GM19397 (cell line): ENCODE data around the gene GNA14.
"Not testable (repeated sequence)": the region's sequence is repeated elsewhere in the genome, so short reads cannot be mapped to it uniquely, and the experiment has no call there.

Source experiments
- ATAC-seq: cut with Tn5 transposase; IDR thresholded peaks from one replicate; pipeline ENCODE4 v1.9.1; 2021; ENCODE audit warnings: mild to moderate bottlenecking, moderate library complexity; ENCODE audit not compliant: unreplicated experiment

Gene GNA14

DNA sequence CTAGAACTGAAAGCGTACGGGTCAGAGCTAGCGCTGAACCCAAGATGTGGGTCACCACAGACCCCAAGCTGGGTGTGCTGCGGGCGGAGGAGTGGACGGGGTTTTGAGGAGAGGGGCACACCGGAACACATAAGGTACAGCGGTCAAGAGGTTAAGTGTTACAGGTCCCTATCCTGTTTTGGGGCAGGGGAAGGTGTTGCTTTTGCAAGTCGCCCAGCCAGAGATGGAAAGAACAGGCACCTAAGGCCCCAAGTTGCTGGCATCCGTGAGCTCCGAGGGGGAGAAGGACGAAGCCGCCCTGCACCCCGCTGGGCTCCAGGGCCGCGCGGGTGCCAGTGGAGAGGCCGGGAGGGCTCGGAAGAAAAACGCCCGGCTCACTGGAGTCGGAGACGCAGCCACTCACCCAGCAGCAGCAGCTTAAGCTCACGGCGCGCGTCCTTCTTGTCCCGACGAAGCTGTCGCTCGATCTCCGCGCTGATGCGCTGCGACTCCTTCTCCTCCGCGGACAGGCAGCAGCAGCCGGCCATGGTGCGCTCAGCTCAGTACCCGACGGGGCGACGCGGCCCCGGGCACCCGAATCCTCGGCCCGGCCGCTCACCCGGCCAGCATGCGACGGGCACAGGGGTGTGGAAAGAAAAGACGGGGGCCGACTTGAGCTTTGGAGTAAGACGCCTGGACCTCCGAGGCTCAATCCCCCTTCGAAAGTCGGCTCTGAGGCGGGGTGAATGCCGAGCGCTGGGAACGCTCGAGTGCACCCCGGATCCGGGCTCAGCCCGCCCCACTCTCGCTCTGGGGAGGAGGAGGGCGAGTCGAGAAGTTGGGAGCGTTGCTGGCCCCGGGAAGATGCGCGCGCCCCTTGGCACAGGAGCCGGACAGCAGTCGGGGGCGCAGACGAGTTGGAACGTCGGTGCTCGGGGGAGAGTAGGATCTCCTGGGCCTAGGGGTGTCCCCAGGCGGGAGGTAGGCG is 572 bp downstream of the GNA14 start:
- ATAC-seq = no peak

DNA sequence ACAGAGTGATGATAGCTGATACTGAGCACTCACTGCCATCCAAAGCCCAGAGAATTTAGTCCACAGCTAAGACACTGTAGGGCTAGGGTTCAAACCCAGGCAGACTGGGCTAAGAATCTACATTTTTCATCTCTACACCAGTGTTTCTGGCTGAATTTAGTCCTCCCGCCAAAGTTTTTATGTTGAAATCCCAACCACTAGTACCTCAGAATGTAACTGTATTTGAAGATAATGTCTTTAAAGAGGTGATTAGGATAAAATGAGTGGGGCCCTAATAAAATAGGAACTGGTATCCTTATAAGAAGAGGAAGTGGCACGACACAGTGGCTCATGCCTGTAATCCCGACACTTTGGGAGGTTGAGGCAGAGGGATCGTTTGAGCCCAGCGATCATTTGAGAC is 4.3 kb downstream of the GNA14 start:
- no peak for ATAC-seq

DNA sequence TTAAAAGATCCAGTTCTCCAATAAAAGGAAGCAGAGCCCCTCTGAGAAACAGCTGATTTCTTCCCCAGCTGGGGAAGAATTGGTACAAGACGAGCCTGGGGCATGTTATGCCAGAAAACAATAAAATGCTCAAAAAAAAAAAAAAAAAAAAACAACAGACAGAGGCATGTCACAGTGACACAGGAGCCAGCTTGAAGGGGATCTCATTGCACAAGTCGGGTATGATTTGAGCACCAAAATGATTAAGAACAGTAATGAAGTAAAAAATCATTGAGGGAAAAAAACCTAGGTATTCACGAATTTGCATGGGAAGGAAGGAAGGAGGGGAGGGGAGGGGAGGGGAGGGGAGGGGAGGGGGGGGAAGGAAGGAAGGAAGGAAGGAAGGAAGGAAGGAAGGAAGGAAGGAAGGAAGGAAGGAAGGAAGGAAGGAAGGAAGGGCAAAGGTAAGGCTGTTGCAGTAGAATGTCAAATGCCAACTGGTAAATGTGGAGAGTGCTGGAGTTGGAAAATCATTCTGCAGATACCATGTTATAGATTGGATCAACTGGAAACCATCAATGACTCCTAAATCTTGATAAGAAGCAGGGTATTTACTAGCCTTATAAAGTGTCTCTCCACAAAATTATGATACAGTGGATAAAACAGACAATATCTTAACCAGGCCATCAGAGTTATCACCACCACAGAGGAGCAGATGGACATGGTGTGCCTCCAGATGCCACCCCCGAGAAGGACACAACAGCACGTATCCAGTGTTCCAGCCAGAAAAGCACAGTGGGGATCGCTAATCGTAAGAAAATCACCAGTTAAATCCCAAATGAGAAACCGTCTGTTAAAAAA is 7.2 kb downstream of the GNA14 start:
- no peak for ATAC-seq

DNA sequence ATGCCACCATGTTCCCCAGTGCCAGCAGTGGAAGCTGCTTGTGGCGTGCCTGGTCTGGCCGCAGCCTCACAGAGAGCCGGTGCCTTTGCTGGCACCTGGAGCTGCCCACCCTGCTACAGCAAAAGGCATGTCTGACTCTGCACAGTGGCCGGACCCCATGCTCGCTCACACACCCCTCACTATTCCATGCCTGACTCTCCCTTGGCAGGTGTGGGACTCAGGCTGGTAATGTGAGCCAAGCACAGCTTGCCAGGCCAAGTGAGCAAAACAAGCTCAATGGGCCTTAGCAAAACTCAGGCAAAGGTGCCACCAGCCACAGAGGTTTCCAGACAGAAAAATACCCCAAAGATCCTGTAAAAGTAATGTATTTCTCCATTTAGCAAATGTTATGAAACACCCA is 15.5 kb downstream of the GNA14 start:
- ATAC-seq = no peak

DNA sequence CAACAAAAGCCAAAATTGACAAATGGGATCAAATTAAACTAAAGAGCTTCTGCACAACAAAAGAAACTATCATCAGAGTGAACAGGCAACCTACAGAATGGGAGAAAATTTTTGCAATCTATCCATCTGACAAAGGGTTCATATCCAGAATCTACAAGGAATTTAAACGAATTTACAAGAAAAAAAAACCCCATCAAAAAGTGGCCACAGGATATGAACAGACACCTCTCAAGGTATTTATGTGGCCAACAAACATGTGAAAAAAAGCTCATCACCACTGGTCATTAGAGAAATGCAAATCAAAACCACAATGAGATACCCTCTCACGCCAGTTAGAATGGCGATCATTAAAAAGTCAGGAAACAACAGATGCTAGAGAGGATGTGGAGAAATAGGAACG is 19.3 kb downstream of the GNA14 start:
- not testable (repeated sequence) for ATAC-seq

DNA sequence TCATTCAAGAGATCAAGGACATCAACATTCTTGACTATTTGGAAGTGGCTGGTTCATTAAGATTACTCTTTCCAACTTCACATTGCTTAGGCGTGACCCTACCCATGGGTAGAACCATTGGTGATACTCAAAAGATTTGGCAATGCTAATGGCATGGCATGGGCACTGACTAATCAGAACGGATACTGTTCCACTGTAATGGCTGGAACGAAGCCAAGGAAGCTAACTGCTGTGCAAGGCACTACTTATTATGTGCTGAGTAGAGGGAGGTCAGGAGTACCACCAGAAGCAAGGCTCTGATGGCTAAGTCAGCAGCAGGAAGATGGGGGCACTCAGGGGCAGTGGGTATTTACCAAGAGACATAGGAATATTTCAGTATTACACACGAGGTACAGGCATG is 31.9 kb downstream of the GNA14 start:
- no peak for ATAC-seq

DNA sequence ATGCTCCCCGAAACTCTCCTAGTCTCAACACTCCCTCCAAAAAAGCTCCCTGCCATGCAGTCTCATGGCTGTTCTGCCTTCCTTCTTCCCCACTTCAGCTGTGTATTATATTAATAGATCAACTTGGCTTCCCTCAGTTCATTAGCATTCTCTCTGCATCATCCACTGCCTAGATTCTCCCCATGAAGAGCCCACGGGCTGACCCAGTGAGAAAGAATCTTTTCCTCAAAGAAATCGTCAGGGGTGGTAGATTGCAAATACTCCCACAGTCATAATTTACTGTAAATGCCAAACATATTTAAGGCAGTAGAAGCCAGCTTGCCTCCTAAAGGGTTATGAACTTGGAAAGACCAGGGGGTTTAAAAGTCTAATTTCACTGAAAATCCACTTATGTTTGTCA is 33.5 kb downstream of the GNA14 start:
- ATAC-seq = no peak

DNA sequence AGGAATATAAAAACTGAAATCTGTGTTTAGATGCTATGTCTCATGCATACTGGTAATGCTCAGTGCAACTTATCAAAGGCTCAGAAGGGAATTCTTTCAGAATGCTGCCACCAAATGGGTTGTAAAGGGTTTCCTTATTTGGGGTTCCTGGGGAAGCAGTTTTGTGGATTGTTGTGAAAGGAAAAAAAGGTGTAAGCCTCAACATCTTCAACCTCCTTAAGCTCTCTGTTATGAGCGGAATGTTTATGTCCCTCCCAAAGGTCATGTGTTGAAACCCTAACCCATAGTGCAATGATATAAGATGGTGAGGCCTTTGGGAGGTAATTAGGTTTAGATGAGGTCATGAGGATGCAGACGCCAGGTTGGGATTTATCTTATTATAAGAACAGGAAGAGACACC is 41.6 kb downstream of the GNA14 start:
- ATAC-seq = no peak

DNA sequence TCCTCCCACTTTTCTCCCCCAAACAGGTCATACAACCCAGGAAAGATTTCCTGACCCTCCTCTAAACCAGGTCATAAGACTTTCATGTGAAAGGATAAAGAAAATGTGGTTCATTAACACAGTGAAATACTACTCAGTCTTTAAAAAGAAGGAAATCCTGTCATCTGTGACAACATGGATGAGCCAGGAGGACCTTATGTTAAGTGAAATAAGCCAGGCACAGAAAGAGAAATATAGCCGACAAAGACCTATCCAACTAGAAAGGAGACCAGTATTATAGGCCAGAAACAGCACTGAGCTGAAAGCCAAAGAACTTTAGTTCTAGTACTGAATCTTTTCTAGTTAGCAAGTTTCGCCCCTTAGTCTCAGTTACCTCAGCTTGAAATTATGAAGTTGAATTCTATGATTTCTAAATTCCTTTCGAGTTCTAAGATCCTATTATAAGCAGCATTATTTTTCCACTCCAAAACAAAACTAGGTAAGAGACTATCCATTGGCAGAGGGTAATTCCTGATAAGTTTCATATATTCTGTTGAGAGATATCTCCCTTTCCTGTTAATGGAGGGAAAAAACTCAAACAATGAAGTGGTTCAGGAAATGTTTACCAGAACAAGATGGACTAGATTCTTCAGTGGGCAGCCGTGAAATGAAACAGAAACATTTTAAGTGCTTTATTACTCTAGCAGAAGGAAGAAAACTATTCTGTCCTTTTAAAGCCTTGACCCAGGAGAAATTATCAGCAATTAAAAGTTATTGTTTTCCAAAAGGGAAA is 42.5 kb downstream of the GNA14 start:
- no peak for ATAC-seq

DNA sequence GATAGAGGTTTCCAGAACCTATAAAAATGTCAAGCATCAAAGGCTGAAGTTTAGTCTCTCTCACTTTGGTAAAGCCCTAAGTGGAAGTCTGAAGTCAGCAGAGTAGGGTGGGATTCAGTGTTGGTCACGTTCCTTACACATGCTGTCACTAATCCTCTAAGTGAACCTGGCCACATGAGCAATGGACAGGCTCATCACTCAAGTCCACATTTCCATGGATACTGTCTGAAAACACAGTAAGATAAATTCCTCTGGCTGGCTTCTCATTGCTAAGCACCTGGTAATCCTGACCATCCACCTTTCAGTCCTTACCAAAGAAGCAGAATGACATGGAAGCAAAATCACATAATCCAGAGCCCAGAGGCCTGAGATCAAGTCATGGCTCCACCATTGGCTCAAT is 43.8 kb downstream of the GNA14 start:
- no peak for ATAC-seq

DNA sequence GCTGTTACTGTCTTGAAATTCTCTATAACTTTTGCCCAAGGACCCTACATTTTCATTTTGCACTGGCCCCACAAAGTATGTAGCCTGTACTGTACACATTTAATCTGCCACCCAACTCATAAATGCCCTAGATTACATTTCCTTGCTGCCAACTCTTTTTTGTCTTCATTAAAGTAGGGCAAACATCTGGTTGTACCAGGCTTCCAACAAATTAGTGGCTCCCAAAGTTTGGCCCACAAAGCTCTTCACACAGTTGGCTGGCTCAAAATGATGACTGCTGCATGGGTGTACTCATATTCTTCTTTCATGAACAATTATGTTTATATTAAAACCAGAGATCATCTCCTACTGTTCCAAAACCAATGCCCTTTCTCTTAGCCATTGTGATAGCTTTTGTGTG is 45.3 kb downstream of the GNA14 start:
- ATAC-seq = no peak

DNA sequence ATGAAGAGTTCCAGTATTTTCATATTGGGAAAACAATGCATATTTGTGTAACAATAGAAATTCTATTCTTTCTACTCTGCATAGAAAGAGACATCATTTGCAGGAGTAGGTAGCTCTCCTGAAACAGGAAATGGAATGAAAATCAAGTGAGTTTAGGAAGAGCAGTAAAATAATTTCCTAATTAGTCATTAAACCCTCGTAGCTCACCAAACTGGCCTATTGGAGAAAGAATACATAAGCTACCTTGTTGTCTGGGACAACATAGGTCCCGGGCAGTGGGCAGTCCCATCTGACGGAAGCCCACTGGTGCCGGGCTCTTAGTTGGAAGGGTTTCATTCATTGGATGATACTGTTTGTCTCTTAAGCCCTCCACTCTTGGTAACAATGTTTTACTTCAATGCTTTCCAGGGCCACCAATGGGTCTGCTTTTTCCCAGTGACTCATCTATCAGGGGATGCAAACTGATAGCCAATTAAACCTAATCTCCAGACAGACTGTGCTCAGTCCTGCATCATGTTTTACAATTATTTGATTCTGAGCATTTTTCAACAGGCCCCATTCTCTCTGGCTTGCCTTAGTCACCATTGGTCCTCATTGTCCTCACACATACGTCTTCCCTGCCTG is 46.5 kb downstream of the GNA14 start:
- no peak for ATAC-seq

DNA sequence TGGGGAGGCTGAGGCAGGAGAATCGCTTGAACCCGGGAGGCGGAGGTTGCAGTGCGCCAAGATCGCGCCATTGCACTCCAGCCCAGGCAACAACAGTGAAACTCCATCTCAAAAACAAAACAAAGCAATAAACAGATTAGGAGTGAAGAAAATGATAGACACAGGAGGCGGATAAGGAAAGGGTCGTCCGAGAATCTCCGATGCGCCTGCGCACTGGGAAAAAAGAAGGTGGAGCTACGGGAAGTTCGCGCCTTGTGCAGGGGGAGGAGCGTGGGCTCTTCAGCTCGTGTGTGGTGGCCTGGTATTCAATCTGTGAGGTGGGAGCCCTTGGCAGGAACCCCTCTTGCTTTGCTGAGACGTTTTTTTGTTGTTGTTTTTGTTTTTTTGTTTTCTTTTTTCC is 47.3 kb downstream of the GNA14 start:
- no peak for ATAC-seq

DNA sequence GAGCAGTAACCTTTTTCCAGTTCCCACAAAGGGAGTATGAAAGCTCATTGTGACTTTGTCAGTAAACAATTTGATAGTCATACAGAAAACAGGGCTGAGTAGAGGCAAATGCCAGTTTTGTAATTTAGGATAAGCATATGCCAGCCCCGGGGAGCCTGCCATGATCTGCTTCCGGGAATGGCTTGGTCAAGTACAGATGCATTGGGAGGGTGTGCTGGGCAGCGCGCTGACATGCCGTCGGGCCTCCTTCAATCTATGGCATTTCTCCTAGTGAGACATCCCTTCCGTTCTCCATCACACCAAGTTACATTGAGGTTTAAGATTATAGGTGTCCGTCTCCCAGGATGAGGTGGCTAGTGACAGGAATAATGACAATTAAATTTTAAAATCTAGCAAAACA is 48.6 kb downstream of the GNA14 start:
- no peak for ATAC-seq

DNA sequence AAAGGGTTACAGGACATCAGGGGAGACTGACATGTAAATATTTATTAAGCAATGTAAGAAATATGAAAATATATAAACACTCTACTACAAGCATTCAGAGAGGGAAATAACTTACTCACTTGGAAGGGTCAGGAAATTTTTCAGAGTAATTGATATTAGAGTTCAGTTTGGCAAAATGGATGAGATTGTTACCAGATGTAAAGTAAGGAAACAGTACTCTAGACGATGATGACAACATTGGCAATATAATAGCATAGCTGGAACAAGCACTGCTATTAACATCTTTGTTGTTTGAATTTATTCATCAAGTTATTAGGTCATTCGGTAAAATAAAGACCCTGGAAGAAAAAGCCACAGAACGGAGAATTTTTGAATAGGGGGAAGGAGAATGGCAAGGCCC is 49.1 kb downstream of the GNA14 start:
- ATAC-seq = no peak

DNA sequence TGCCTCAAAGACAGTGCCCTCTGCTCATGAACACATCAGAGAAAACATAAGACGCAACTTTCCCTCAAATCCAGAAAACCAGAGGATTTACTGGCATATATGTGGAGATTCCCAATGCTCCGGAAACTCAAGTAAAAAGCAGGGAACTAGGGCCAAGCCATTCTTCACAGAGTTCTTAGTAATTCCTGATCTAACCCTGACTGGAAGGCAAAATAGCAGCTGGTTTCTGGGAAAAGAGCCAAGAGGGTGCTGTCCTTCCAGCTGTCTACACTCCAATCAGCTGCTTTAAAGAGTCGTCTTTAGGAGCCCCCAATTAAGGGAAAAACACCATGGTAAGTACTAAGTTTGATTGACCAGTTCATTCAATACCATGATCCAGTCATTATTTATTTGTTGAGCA is 49.6 kb downstream of the GNA14 start:
- no peak for ATAC-seq

DNA sequence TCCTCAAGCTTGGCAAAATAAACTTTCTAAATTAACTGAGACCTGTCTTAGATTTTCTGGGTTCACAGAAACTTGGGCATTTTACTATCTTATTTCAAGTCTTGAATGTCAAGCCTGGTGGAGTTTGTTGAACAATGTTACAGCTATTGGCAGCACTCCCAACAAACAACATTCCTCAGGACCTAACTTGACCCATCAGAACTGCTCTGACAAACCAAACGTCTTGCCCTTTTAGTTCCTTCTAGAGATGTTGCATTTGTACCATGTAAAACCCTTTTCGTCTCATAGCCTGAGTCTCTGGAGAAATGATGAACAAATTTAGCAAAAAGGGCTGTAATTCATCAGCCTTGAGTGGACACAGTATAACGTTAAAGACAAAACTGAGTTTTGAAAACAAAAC is 51.1 kb downstream of the GNA14 start:
- ATAC-seq = no peak

DNA sequence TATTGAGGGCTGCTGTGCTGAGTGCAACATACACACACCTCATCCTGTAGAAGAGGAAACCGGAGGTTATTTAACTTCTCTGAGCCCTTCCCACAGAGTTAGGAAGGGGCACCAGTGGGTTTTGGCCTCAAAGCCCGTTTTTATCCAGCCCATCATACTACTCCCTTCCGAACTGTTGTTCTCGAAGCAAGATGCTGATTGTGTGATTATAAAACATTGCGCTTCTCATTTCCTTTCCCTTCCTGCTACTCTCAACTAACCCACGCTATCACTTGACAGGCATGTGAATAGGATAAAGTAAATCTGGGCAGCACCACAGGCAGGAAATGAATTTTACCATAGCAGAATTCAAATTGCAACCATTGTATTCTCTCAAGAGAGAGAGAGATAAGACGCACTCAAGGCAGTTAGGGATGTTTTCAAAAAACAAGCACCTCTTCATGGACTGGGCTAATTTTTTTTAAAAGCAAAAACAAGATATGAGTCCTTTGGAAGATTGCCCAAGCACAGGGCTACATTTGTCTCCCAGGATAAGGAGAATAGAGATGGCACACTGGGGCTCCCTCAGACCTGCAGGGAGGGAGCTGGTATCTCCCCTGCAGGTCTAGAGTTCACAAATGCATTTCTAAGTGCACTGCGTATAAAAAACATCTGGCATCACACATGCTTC is 52.6 kb downstream of the GNA14 start:
- ATAC-seq = no peak

DNA sequence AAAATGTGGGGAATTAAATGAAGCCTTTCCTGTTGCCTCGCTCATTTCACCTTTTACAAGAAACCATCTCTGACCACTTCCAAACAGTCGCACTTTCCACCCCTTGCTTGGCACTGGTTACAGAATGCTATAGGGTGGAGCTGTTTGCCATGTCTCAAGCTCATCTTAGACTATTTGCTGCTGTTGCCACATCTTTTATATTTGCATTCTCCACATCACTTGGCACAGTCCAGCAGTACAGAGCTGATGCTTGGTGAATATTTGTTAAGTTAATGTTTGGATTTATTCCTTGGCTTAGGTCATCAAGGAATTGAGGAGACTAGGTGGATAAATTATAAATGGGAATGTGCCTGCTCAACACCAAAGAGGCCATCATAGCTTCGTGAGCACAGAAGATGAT is 53.2 kb downstream of the GNA14 start:
- no peak for ATAC-seq

DNA sequence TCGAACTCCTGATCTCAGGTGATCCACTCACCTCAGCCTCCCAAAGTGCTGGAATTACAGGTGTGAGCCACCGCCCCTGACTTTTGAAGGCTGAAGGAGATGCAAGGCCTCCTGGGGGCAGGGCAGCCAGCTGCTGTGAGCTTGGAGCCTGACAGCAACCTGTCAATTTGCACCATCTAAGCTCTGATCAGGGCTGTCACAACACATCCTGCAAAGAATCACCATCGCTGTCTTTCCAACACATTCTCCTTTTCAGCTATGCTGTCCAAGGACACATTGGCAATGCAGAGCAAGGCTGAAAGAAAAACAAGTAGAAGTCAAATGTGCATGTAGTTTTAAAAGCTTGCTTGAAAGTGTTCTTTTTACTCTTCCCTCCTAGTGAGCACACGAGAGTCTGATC is 54.6 kb downstream of the GNA14 start:
- no peak for ATAC-seq
